Sigmoid colon (tissue), 3 donors: ENCODE measurements around the gene COX4I1.

Source experiments
- POLR2A ChIP-seq, 2 donors: fragments of 450-650 bp; IDR thresholded peaks; one replicate each; pipeline ENCODE4 v1.6.1; 2016; ENCODE audit warnings: antibody characterized with exemption in 2 of 2, mild to moderate bottlenecking in 2 of 2, moderate library complexity in 2 of 2
- TF ChIP-seq, protein P1 (sequence below), 4 experiments: fragments of 450-650 bp in 3 of 4; fragments of 200-600 bp in 1 of 4; IDR thresholded peaks; one replicate each; pipeline ENCODE4 v1.5.1; 2016 to 2019; ENCODE audit warnings: antibody characterized with exemption in 4 of 4, mild to moderate bottlenecking in 3 of 4, moderate library complexity in 2 of 4

DNA sequence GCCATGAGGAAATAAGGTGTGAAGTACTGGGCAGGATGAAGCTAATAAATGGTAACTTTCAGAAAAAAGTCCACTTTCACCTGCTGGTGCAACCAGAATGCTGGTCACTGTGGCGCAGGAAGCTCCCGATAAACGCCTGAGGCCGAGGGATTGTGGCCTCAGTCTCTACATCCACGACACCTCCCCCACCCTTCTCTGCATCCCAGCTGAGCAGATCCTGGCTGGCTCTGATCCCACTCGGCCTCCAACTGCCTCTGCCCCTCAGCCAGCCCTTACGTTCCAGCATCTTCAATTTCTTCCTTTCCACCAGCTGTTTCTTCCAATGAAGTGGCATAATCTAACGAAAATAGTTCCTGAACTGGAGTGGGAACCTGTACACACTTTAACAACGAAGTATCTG, 49.5 kb downstream of the COX4I1 start:
- TF ChIP-seq, protein P1, sequence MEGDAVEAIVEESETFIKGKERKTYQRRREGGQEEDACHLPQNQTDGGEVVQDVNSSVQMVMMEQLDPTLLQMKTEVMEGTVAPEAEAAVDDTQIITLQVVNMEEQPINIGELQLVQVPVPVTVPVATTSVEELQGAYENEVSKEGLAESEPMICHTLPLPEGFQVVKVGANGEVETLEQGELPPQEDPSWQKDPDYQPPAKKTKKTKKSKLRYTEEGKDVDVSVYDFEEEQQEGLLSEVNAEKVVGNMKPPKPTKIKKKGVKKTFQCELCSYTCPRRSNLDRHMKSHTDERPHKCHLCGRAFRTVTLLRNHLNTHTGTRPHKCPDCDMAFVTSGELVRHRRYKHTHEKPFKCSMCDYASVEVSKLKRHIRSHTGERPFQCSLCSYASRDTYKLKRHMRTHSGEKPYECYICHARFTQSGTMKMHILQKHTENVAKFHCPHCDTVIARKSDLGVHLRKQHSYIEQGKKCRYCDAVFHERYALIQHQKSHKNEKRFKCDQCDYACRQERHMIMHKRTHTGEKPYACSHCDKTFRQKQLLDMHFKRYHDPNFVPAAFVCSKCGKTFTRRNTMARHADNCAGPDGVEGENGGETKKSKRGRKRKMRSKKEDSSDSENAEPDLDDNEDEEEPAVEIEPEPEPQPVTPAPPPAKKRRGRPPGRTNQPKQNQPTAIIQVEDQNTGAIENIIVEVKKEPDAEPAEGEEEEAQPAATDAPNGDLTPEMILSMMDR (IDR thresholded peaks at IDR 0.05): no peak
- no peak for TF ChIP-seq POLR2A (IDR thresholded peaks at IDR 0.05)
